HepG2 (cell line): Measurements from ENCODE around the gene SLC27A1. TPM values are rescaled to one million over a fixed set of nuclear protein-coding genes. Genes with fewer than 3 reads are reported as not detected.

Source experiments
- ATAC-seq: fragments of 200-7000 bp; cut with Tn5 transposase; 3 replicates; pipeline ENCODE4 v1.9.1; 2020; ENCODE audit warnings: mild to moderate bottlenecking, moderate library complexity
- BruUV-seq: library from RNA; stranded (reverse); fragments of 400-500 nt; replicated peaks from 2 replicates; lab custom pipeline; 2021; lab: Mats Ljungman, UMichigan
- CTCF ChIA-PET: fragments of 300-600 bp; formaldehyde crosslinking; extraction: SDS; loops from one replicate; lab custom pipeline; 2021; ENCODE audit warnings: low total read pairs, inconsistent platforms, low intra/inter-chr PET ratio; lab: Yijun Ruan, JAX
- POLR2A ChIA-PET: fragments of 350-600 bp; sonication (Branson Sonifier 250); formaldehyde crosslinking; loops from one replicate; lab custom pipeline; 2020; ENCODE audit warnings: antibody characterized with exemption, inconsistent platforms; lab: Yijun Ruan, JAX
- DNase-seq: peaks from one replicate; pipeline ENCODE4 v3.0.0-alpha.2; 2015; ENCODE audit warnings: low spot score
- FAIRE-seq: peaks from 3 replicates; lab custom pipeline; 2011; peaks lifted over from hg19 to GRCh38; lab: Jason Lieb, UNC
- H2AFZ ChIP-seq: one replicate; pipeline ENCODE4 v1.6.1; 2011; ENCODE audit warnings: low read length, inconsistent platforms
- H3K27ac ChIP-seq: fragments of 300-600 bp; 3 replicates; pipeline ENCODE4 v1.8.0; 2011; ENCODE audit warnings: mixed run types, mild to moderate bottlenecking, mixed read lengths, low read length, inconsistent platforms; ENCODE audit not compliant: insufficient read depth; ENCODE audit errors: extremely low read length
- H3K27me3 ChIP-seq, 2 experiments: fragments of 200-600 bp in 1 of 2; 2 replicates in 1 of 2; 3 replicates in 1 of 2; pipeline versions ENCODE4 v1.6.0 to v1.8.0; 2011; ENCODE audit warnings: low read length in 2 of 2, mild to moderate bottlenecking in 2 of 2, moderate library complexity in 2 of 2, inconsistent platforms in 1 of 2; ENCODE audit not compliant: insufficient read depth in 2 of 2, control insufficient read depth in 1 of 2
- H3K36me3 ChIP-seq, 2 experiments: fragments of 200-600 bp in 1 of 2; replicated peaks in 1 of 2; 2 replicates in 1 of 2; 3 replicates in 1 of 2; pipeline versions ENCODE4 v1.5.1 to v1.8.0; 2011; ENCODE audit warnings: low read length in 2 of 2, inconsistent platforms in 1 of 2; ENCODE audit not compliant: insufficient read depth in 2 of 2, control insufficient read depth in 1 of 2
- H3K4me1 ChIP-seq: 2 replicates; pipeline ENCODE4 v1.5.1; 2012; ENCODE audit warnings: low read length, inconsistent platforms; ENCODE audit not compliant: insufficient read depth
- H3K4me2 ChIP-seq: 2 replicates; pipeline ENCODE4 v1.6.0; 2011; ENCODE audit warnings: low read depth, low read length, inconsistent platforms
- H3K4me3 ChIP-seq, 3 experiments: fragments of 200-600 bp in 1 of 3; sonication (generic), shearing (Covaris generic) in 1 of 3; replicated peaks in 1 of 3; 2 replicates each; pipeline ENCODE4 v1.5.1; 2011 to 2016; ENCODE audit warnings: low read length in 3 of 3, inconsistent platforms in 2 of 3, low read depth in 2 of 3, mild to moderate bottlenecking in 2 of 3, control low read depth in 1 of 3, mixed read lengths in 1 of 3; ENCODE audit not compliant: insufficient read depth in 1 of 3
- H3K79me2 ChIP-seq: one replicate; pipeline ENCODE4 v1.6.1; 2011; ENCODE audit warnings: low read length, inconsistent platforms; ENCODE audit not compliant: insufficient read depth
- H3K9ac ChIP-seq: 2 replicates; pipeline ENCODE4 v1.6.0; 2011; ENCODE audit warnings: mild to moderate bottlenecking, low read depth, low read length, inconsistent platforms; ENCODE audit not compliant: insufficient read depth
- H3K9me3 ChIP-seq: 2 replicates; pipeline ENCODE4 v1.5.1; 2012; ENCODE audit warnings: mild to moderate bottlenecking, low read length
- H4K20me1 ChIP-seq: 2 replicates; pipeline ENCODE4 v1.6.0; 2011; ENCODE audit warnings: inconsistent platforms, mild to moderate bottlenecking, low read length, moderate library complexity; ENCODE audit not compliant: insufficient read depth
- BRD4 ChIP-seq: sonication (generic); formaldehyde crosslinking; IDR thresholded peaks from 2 replicates; pipeline ENCODE4 v1.4.0; 2020; ENCODE audit warnings: missing genetic modification reagents
- DMAP1 ChIP-seq: IDR thresholded peaks from 2 replicates; pipeline ENCODE4 v1.6.1; 2016
- FOXP1 ChIP-seq, 2 experiments: fragments of 450-650 bp in 1 of 2; IDR thresholded peaks; 2 replicates each; pipeline ENCODE4 v1.6.1; 2017 to 2018; ENCODE audit warnings: antibody characterized with exemption in 1 of 2
- KDM3A ChIP-seq: IDR thresholded peaks from 2 replicates; pipeline ENCODE4 v1.6.1; 2018; ENCODE audit warnings: low read depth, missing compliant biosample characterization
- MEF2D ChIP-seq: sonication (generic); formaldehyde crosslinking; IDR thresholded peaks from 2 replicates; pipeline ENCODE4 v1.5.1; 2020; ENCODE audit warnings: mild to moderate bottlenecking, missing genetic modification reagents
- RARA ChIP-seq: IDR thresholded peaks from 2 replicates; pipeline ENCODE4 v1.6.1; 2016; ENCODE audit warnings: missing genetic modification reagents, missing compliant biosample characterization
- SCMH1 ChIP-seq: sonication (generic); formaldehyde crosslinking; IDR thresholded peaks from 2 replicates; pipeline ENCODE4 v1.9.0; 2021; ENCODE audit warnings: missing genetic modification reagents, mild to moderate bottlenecking, borderline replicate concordance
- SMARCE1 ChIP-seq: fragments of 450-650 bp; IDR thresholded peaks from 2 replicates; pipeline ENCODE4 v1.6.1; 2017; ENCODE audit warnings: borderline replicate concordance
- SOX13 ChIP-seq, 3 experiments: fragments of 450-650 bp in 1 of 3; sonication (generic) in 1 of 3; formaldehyde crosslinking in 1 of 3; IDR thresholded peaks in 2 of 3; conservative IDR thresholded peaks in 1 of 3; 2 replicates each; pipeline versions ENCODE4 v1.5.0 to v1.6.1; 2016 to 2020; ENCODE audit warnings: antibody characterized with exemption in 1 of 3, mild to moderate bottlenecking in 1 of 3, missing compliant biosample characterization in 1 of 3, missing genetic modification reagents in 1 of 3, moderate library complexity in 1 of 3
- TOE1 ChIP-seq: sonication (generic); formaldehyde crosslinking; IDR thresholded peaks from 2 replicates; pipeline ENCODE4 v1.4.0; 2020; ENCODE audit warnings: mild to moderate bottlenecking, missing genetic modification reagents
- ZNF629 ChIP-seq: sonication (generic); formaldehyde crosslinking; conservative IDR thresholded peaks from 2 replicates; pipeline ENCODE4 v1.5.0; 2020; ENCODE audit warnings: missing genetic modification reagents
- ZNF768 ChIP-seq: sonication (generic); formaldehyde crosslinking; IDR thresholded peaks from 2 replicates; pipeline ENCODE4 v1.4.0; 2020; ENCODE audit warnings: missing genetic modification reagents
- WGBS: methylation state at CpG from one replicate; pipeline ENCODE4 v1.1.6; 2017; ENCODE audit warnings: low lambda C conversion rate; 5-methylcytosine and 5-hydroxymethylcytosine counted together
- in situ Hi-C: cut with HindIII; loops from 2 replicates; pipeline ENCODE4 v1.10.0; 2017; ENCODE audit warnings: low pct_unique_long_range_greater_than_20kb; ENCODE audit not compliant: extremely low pct_ligation_motif_present
- intact Hi-C: fragments of 100-400 bp; cut with micrococcal nuclease; formaldehyde crosslinking; loops from one replicate; pipeline ENCODE4 v1.10.0; 2022; ENCODE audit not compliant: unreplicated experiment
- polyA plus RNA-seq, 8 experiments: library from polyadenylated mRNA; depleted of rRNA in 3 of 8; stranded (reverse) in 7 of 8; unstranded in 1 of 8; fragments of >200 nt; fragmentation: Illumina TruSeq in 4 of 8; extraction: Trizol in 4 of 8; gene quantifications; 2 replicates each; pipeline versions ENCODE4 v1.2.1 to v1.2.3, GENCODE V29; 2011 to 2016; ENCODE audit warnings: low read depth in 4 of 8, missing spikeins in 1 of 8, mixed read lengths in 1 of 8; ENCODE audit not compliant: insufficient read depth in 1 of 8
- total RNA-seq, 5 experiments: library from RNA; depleted of rRNA; stranded (reverse); fragments of >200 nt; fragmentation: Illumina TruSeq; extraction: Trizol; gene quantifications; 2 replicates each; pipeline ENCODE4 v1.2.3, GENCODE V29; 2016; ENCODE audit warnings: low read depth in 1 of 5
- TF ChIP-seq, protein P1 (sequence below): sonication (generic); formaldehyde crosslinking; IDR thresholded peaks from 2 replicates; pipeline ENCODE4 v1.5.1; 2020; ENCODE audit warnings: missing genetic modification reagents, mild to moderate bottlenecking, borderline replicate concordance
- TF ChIP-seq, protein P2 (sequence below): sonication (generic); formaldehyde crosslinking; IDR thresholded peaks from 2 replicates; pipeline ENCODE4 v1.5.0; 2020; ENCODE audit warnings: missing genetic modification reagents

Gene SLC27A1
- total and polyA plus RNA-seq, 2 of the 13 experiments (the other 11 are each of a cell fraction or from before 2014, with no cell fraction given), result 4.1 to 8.8 TPM

DNA sequence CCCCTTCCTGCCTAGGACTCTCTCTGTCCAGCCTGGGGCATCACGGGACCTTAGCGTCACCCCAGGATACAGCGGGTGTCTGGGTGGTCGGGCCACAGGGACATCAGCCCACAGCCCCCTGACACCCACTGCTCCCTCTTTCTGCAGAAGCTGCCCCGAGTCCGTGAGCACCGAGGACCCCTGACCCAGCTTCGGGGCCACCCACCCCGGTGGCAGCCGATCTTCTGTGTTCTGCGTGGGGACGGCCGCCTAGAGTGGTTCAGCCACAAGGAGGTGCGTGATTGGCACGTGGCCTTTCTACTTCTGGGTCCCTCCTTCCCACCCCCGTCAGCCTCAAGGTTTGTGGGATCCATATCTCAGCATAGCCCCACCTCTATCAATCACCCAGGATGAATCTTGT is 61.8 kb downstream of the SLC27A1 start (continued):
- TF ChIP-seq SOX13 (IDR thresholded peaks at IDR 0.05) (no peak), SOX13 (CRISPR knock-in tag; conservative IDR thresholded peaks at IDR 0.05 in 1 of 2, IDR thresholded peaks at IDR 0.05 in 1 of 2) (no peak), FOXP1 (IDR thresholded peaks at IDR 0.05) (no peak), FOXP1 (CRISPR knock-in tag; IDR thresholded peaks at IDR 0.05) (no peak), BRD4 (no peak), TOE1 (CRISPR knock-in tag) (no peak), SCMH1 (no peak), ZNF768 (CRISPR knock-in tag) (no peak), DMAP1 (CRISPR knock-in tag) (no peak), SMARCE1 (no peak), RARA (CRISPR knock-in tag) (no peak)
- TF ChIP-seq, protein P1, sequence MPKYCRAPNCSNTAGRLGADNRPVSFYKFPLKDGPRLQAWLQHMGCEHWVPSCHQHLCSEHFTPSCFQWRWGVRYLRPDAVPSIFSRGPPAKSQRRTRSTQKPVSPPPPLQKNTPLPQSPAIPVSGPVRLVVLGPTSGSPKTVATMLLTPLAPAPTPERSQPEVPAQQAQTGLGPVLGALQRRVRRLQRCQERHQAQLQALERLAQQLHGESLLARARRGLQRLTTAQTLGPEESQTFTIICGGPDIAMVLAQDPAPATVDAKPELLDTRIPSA (CRISPR knock-in tag), result no peak
- TF ChIP-seq, protein P2, sequence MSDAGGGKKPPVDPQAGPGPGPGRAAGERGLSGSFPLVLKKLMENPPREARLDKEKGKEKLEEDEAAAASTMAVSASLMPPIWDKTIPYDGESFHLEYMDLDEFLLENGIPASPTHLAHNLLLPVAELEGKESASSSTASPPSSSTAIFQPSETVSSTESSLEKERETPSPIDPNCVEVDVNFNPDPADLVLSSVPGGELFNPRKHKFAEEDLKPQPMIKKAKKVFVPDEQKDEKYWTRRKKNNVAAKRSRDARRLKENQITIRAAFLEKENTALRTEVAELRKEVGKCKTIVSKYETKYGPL (CRISPR knock-in tag), result no peak
- TF ChIP-seq, all 625 proteins: peak for 0

DNA sequence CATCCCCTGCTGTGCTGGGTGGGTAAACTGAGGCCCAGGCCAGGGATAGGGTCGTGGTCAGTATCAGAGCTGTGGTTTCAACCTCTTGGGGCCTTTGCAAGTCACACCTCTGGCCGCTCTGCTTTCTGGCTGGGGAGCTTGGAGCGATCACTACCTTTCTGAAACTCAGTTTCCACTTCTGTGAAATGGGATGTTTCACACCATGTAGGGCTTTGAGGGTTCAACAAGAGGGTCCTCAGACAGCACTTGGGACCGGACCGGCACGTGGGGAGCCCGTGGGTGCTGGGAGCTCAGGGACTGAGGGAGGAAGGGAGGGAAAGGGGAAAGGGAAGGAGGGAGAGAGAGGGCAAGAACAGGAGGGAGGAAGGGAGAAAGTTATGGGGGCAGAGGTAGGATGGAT is 62.2 kb downstream of the SLC27A1 start:
- FAIRE-seq (no peak), DNase-seq (no peak), ATAC-seq (no peak)
- in situ Hi-C loops (no loop called here), intact Hi-C loops (no loop called here)
- Histone ChIP-seq H3K36me3 (no peaks in the 10 kb centered on the region), H2AFZ (no peak overlapping the region), H3K9ac (no peak overlapping the region), H3K9me3 (no peaks in the 10 kb centered on the region), H3K4me2 (no peak overlapping the region), H3K4me3 (no peak overlapping the region), H3K27ac (no peak overlapping the region), H3K27me3 (peaks cover 0 to 27% of the 10 kb centered on the region in 2 experiments; a peak in 3 of 5 replicates), H3K4me1 (peaks cover 22% of the 10 kb centered on the region), H3K79me2 (no peaks in the 10 kb centered on the region), H4K20me1 (no peaks in the 10 kb centered on the region)
- POLR2A ChIA-PET, result no interaction called here
- CTCF ChIA-PET, result no interaction called here
- BruUV-seq, result no TSS peak
- TF ChIP-seq MEF2D (CRISPR knock-in tag) (no peak), KDM3A (CRISPR knock-in tag) (no peak), ZNF629 (CRISPR knock-in tag) (peak; percentile 55; the same call in 1 of the 2 replicates)
- WGBS, result 30% methylated on average over 7 of the region's 7 CpGs
